Endothelial cell of umbilical vein (primary cell): ENCODE results near the gene CORO6.

Source experiments
- CTCF ChIP-seq, 2 donors: IDR thresholded peaks; 1 replicate in 1 of 2; 2 replicates in 1 of 2; pipeline ENCODE4 v1.5.1; 2011; ENCODE audit warnings: low read length in 2 of 2, mild to moderate bottlenecking in 2 of 2, moderate library complexity in 2 of 2, control low read depth in 1 of 2, inconsistent platforms in 1 of 2, low read depth in 1 of 2; ENCODE audit not compliant: insufficient read depth in 1 of 2; ENCODE audit errors: extremely low read depth in 1 of 2
- EZH2 ChIP-seq: IDR thresholded peaks from 2 replicates; pipeline ENCODE4 v1.6.1; 2012; ENCODE audit warnings: borderline replicate concordance, low read depth, mild to moderate bottlenecking, moderate library complexity, low read length, inconsistent platforms; ENCODE audit not compliant: severe bottlenecking
- POLR2A ChIP-seq: IDR thresholded peaks from 2 replicates; pipeline ENCODE4 v1.6.1; 2012; ENCODE audit warnings: low read depth, mild to moderate bottlenecking, control low read depth, low read length
- POLR2AphosphoS5 ChIP-seq: IDR thresholded peaks from 2 replicates; pipeline ENCODE4 v1.6.1; 2012; ENCODE audit warnings: low read depth, mild to moderate bottlenecking, control low read depth, low read length, moderate library complexity; ENCODE audit not compliant: insufficient read depth

- TF ChIP-seq CTCF (IDR thresholded peaks at IDR 0.05; ENCODE audit: extremely low read depth in 1 of 2, insufficient read depth in 1 of 2, low read depth in 1 of 2, low read length in 2 of 2) = no peak
- TF ChIP-seq POLR2AphosphoS5 = no peak
- TF ChIP-seq EZH2 = no peak
- TF ChIP-seq POLR2A = no peak
Observed at GRCh38 chr17:29659155-29659554, 36.4 kb upstream of the CORO6 start.
